Tibial nerve (tissue), 4 donors: Measurements from ENCODE around the gene TMEM82.

Experiments
- EP300 ChIP-seq, 2 donors: sonication (generic); formaldehyde crosslinking; IDR thresholded peaks; one replicate each; pipeline ENCODE4 v1.6.1; 2017; ENCODE audit warnings: antibody characterized with exemption in 2 of 2, mild to moderate bottlenecking in 1 of 2
- POLR2A ChIP-seq, 2 donors: fragments of 450-650 bp; IDR thresholded peaks; one replicate each; pipeline ENCODE4 v1.6.1; 2017; ENCODE audit warnings: antibody characterized with exemption in 2 of 2, mild to moderate bottlenecking in 2 of 2, moderate library complexity in 2 of 2
- TF ChIP-seq, protein P1 (sequence below), 5 experiments: fragments of 200-600 bp in 3 of 5; fragments of 450-650 bp in 2 of 5; sonication (generic) in 3 of 5; IDR thresholded peaks; one replicate each; pipeline ENCODE4 v1.5.1; 2016 to 2019; ENCODE audit warnings: antibody characterized with exemption in 5 of 5, mild to moderate bottlenecking in 3 of 5, moderate library complexity in 2 of 5

DNA sequence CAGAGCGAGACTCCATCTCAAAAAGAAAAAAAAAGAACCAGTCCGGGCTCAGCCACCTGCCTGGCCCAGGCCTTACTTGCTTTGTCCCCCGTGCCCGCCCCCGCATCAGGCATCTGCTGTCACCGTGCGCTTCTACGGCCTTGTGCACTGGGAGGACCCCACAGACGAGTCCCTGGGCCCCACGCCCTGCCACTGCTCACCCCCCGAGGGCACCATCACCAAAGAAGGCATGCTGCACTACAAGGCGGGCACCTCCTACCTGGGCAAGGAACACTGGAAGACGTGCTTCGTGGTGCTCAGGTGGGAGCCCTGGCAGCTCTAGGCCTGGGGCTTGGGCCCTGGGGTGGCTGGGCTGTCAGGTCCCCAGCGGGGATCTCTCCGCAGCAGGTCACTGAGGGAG, 11.9 kb upstream of the TMEM82 start:
- TF ChIP-seq, protein P1, sequence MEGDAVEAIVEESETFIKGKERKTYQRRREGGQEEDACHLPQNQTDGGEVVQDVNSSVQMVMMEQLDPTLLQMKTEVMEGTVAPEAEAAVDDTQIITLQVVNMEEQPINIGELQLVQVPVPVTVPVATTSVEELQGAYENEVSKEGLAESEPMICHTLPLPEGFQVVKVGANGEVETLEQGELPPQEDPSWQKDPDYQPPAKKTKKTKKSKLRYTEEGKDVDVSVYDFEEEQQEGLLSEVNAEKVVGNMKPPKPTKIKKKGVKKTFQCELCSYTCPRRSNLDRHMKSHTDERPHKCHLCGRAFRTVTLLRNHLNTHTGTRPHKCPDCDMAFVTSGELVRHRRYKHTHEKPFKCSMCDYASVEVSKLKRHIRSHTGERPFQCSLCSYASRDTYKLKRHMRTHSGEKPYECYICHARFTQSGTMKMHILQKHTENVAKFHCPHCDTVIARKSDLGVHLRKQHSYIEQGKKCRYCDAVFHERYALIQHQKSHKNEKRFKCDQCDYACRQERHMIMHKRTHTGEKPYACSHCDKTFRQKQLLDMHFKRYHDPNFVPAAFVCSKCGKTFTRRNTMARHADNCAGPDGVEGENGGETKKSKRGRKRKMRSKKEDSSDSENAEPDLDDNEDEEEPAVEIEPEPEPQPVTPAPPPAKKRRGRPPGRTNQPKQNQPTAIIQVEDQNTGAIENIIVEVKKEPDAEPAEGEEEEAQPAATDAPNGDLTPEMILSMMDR (IDR thresholded peaks at IDR 0.05) = no peak
- TF ChIP-seq EP300 (IDR thresholded peaks at IDR 0.05) (no peak), POLR2A (IDR thresholded peaks at IDR 0.05) (no peak)
